HepG2 (cell line): ENCODE data around the gene ING5. TPM values are rescaled to one million over a fixed set of nuclear protein-coding genes. Genes with fewer than 3 reads are reported as not detected.

Source experiments
- FOXA3 ChIP-seq: IDR thresholded peaks from 2 replicates; pipeline ENCODE4 v1.6.1; 2016; ENCODE audit warnings: missing genetic modification reagents, missing compliant biosample characterization
- GABPB1 ChIP-seq: IDR thresholded peaks from 2 replicates; pipeline ENCODE4 v1.6.1; 2016; ENCODE audit warnings: mild to moderate bottlenecking, missing genetic modification reagents, moderate library complexity, missing compliant biosample characterization
- HCFC1 ChIP-seq: fragments of 150-350 bp; IDR thresholded peaks from 2 replicates; pipeline ENCODE4 v1.6.1; 2014; ENCODE audit warnings: low read depth, low read length
- MEF2D ChIP-seq: sonication (generic); formaldehyde crosslinking; IDR thresholded peaks from 2 replicates; pipeline ENCODE4 v1.5.1; 2020; ENCODE audit warnings: mild to moderate bottlenecking, missing genetic modification reagents
- NCOA2 ChIP-seq: sonication (generic); formaldehyde crosslinking; IDR thresholded peaks from 2 replicates; pipeline ENCODE4 v1.8.0; 2022; ENCODE audit warnings: inconsistent platforms
- NPAS2 ChIP-seq: sonication (generic); formaldehyde crosslinking; IDR thresholded peaks from 2 replicates; pipeline ENCODE4 v1.8.0; 2022; ENCODE audit warnings: mild to moderate bottlenecking, missing genetic modification reagents, borderline replicate concordance
- POGK ChIP-seq: sonication (generic); formaldehyde crosslinking; conservative IDR thresholded peaks from 2 replicates; pipeline ENCODE4 v1.8.0; 2022; ENCODE audit warnings: mild to moderate bottlenecking, moderate library complexity, missing genetic modification reagents
- RXRB ChIP-seq: IDR thresholded peaks from 2 replicates; pipeline ENCODE4 v1.6.1; 2016; ENCODE audit warnings: borderline replicate concordance, missing genetic modification reagents, missing compliant biosample characterization
- SETDB1 ChIP-seq: sonication (generic); formaldehyde crosslinking; IDR thresholded peaks from 2 replicates; pipeline ENCODE4 v1.5.1; 2020; ENCODE audit warnings: missing genetic modification reagents, mild to moderate bottlenecking, borderline replicate concordance
- ZBTB21 ChIP-seq: sonication (generic); formaldehyde crosslinking; IDR thresholded peaks from 2 replicates; pipeline ENCODE4 v1.4.0; 2020; ENCODE audit warnings: missing genetic modification reagents
- ZBTB44 ChIP-seq: sonication (generic); formaldehyde crosslinking; IDR thresholded peaks from 2 replicates; pipeline ENCODE4 v1.4.0; 2020; ENCODE audit warnings: missing genetic modification reagents
- ZFP62 ChIP-seq: sonication (generic); formaldehyde crosslinking; IDR thresholded peaks from 2 replicates; pipeline ENCODE4 v1.4.0; 2020; ENCODE audit warnings: missing genetic modification reagents
- ZGPAT ChIP-seq: IDR thresholded peaks from 2 replicates; pipeline ENCODE4 v1.6.1; 2016; ENCODE audit warnings: mild to moderate bottlenecking
- ZHX2 ChIP-seq, 2 experiments: sonication (generic) in 1 of 2; formaldehyde crosslinking in 1 of 2; IDR thresholded peaks; 2 replicates each; pipeline versions ENCODE4 v1.6.1 to v1.9.0; 2014 to 2022; ENCODE audit warnings: antibody characterized with exemption in 1 of 2, borderline replicate concordance in 1 of 2, inconsistent platforms in 1 of 2, low read depth in 1 of 2, missing genetic modification reagents in 1 of 2
- ZMYM4 ChIP-seq: sonication (generic); formaldehyde crosslinking; IDR thresholded peaks from 2 replicates; pipeline ENCODE4 v1.8.1; 2023; ENCODE audit warnings: mild to moderate bottlenecking, missing genetic modification reagents
- ZNF670 ChIP-seq: sonication (generic); formaldehyde crosslinking; IDR thresholded peaks from 2 replicates; pipeline ENCODE4 v1.8.0; 2022; ENCODE audit warnings: mild to moderate bottlenecking, missing genetic modification reagents, borderline replicate concordance
- ZNF740 ChIP-seq: sonication (generic); formaldehyde crosslinking; IDR thresholded peaks from 2 replicates; pipeline ENCODE4 v1.4.0; 2020; ENCODE audit warnings: missing genetic modification reagents
- ZSCAN31 ChIP-seq: sonication (generic); formaldehyde crosslinking; IDR thresholded peaks from 2 replicates; pipeline ENCODE4 v1.5.0; 2020; ENCODE audit warnings: low read depth, mild to moderate bottlenecking, missing genetic modification reagents
- polyA plus RNA-seq, 8 experiments: library from polyadenylated mRNA; depleted of rRNA in 3 of 8; stranded (reverse) in 7 of 8; unstranded in 1 of 8; fragments of >200 nt; fragmentation: Illumina TruSeq in 4 of 8; extraction: Trizol in 4 of 8; gene quantifications; 2 replicates each; pipeline versions ENCODE4 v1.2.1 to v1.2.3, GENCODE V29; 2011 to 2016; ENCODE audit warnings: low read depth in 4 of 8, missing spikeins in 1 of 8, mixed read lengths in 1 of 8; ENCODE audit not compliant: insufficient read depth in 1 of 8
- total RNA-seq, 5 experiments: library from RNA; depleted of rRNA; stranded (reverse); fragments of >200 nt; fragmentation: Illumina TruSeq; extraction: Trizol; gene quantifications; 2 replicates each; pipeline ENCODE4 v1.2.3, GENCODE V29; 2016; ENCODE audit warnings: low read depth in 1 of 5

The ING5 gene
- total and polyA plus RNA-seq, 2 of the 13 experiments (the other 11 are each of a cell fraction or from before 2014, with no cell fraction given): 61.9 to 71.9 TPM

GRCh38 chr2:241659150-241659739 is 42.6 kb upstream of the ING5 start (continued):
- peak; percentile 63 for TF ChIP-seq ZGPAT (CRISPR knock-in tag)
- no peak for TF ChIP-seq ZBTB21
- 0 out of 2 replicates have a peak, but pooled peaks have one; percentile 15 for TF ChIP-seq NCOA2 (CRISPR knock-in tag)
- no peak for TF ChIP-seq ZFP62
- TF ChIP-seq ZSCAN31 (CRISPR knock-in tag): peak; percentile 67; the same call in 1 of the 2 replicates
- peak; percentile 38; the same call in 1 of the 2 replicates for TF ChIP-seq ZNF670 (CRISPR knock-in tag)
- no peak for TF ChIP-seq MEF2D
- peak; percentile 44; the same call in 1 of the 2 replicates for TF ChIP-seq FOXA3 (CRISPR knock-in tag)
- 0 out of 2 replicates have a peak, but pooled peaks have one; percentile 36 for TF ChIP-seq RXRB (CRISPR knock-in tag)
- TF ChIP-seq SETDB1 (CRISPR knock-in tag): no peak
- no peak; the same call in 1 of the 2 replicates for TF ChIP-seq HCFC1
- 0 out of 2 replicates have a peak, but pooled peaks have one; percentile 33 for TF ChIP-seq ZBTB44 (CRISPR knock-in tag)
- no peak for TF ChIP-seq NPAS2 (CRISPR knock-in tag)
- TF ChIP-seq ZMYM4 (CRISPR knock-in tag): peak; percentile 27; the same call in 1 of the 2 replicates
- TF ChIP-seq POGK: peak; percentile 63; the same call in 1 of the 2 replicates
- TF ChIP-seq ZHX2 (IDR thresholded peaks at IDR 0.05; ENCODE audit: low read depth): no peak
- TF ChIP-seq ZHX2 (CRISPR knock-in tag; IDR thresholded peaks at IDR 0.05; ENCODE audit: borderline replicate concordance): no peak
- peak; percentile 36; the same call in 1 of the 2 replicates for TF ChIP-seq GABPB1 (CRISPR knock-in tag)
- no peak for TF ChIP-seq ZNF740 (CRISPR knock-in tag)
